Brain pericyte (primary cell): Measurements from ENCODE around the gene MAD2L1BP.
"Not testable (repeated sequence)": the region's sequence is repeated elsewhere in the genome, so short reads cannot be mapped to it uniquely, and the experiment has no call there.

ENCODE experiments used
- DNase-seq: peaks from one replicate; pipeline ENCODE4 v3.0.0-alpha.2; 2012; ENCODE audit warnings: low read depth, low spot score

Gene MAD2L1BP

GRCh38 chr6:43625393-43625992 is 10.1 kb upstream of the MAD2L1BP start:
- no peak for DNase-seq

DNA sequence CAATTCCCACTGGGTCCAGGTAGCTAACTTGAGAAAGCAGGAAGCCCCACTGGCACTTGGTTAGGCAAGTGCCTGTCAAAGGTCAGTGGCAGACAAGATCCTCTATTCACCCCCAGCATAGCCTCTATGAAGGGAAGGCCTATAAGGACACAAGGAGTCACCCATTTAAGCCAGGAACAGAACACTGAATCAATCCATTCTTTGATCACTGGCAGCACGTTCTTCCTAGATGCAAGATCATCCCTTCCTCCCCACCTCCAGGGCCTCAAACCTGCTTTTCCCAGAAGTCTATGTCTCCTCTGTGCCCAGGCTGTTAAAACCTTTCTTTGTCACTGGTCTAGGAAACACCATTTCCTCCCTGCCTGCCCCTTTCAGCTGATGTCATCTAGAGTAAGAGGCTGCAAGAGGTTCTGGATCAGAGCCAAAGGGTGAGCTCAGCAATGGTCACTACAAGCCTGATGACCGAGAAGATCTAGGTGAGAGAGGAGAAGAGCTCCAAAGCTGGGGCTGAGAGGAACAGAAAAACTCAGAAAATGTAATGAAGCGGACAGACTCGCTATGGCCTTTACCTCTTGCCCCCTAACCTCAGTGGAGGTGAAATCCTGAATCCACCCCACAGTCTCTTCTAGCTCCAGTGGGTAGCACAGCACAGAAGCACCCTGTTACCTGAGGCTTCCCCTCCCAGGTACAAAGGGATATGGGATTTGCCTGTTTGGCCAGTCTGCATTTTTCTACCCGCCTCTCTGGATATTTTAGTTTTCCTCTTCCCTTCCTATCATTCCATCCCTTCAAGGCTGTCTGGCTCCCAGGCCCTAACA is 8.4 kb upstream of the MAD2L1BP start:
- DNase-seq = no peak

DNA sequence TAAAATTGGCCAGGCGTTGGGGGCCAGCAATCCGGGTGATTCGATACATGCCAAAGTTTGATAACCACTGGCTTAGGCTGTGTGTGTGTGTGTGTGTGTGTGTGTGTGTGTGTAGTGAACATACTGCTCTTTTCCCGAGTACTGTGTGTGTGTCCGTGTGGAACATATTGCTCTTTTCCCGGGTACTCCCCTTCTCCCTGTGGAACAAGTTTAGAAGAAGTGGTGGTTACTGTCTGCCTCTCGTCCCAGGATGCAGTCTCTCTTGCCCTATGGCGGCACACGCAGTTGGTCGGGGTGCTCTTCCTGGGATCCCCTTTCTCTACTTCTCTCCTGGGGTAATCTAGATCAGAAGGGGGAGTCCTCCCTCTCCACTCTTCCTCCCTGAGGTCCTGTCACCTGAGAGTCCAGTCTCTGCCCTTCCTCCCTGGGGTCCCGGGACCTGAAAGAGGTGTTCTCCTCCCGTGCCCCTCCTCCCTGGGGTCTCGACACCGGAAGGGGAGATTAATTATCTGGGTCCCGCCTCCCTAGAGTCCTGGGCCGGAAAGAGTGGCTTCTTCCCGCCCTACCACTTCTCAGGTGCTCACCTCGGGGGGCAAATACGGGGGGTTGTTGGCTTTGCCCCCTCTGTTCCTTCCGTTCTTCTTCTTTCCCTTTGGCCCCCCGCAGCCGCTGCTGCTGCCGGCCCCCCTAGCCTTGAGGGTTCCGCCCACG is 7.1 kb upstream of the MAD2L1BP start:
- DNase-seq = no peak

DNA sequence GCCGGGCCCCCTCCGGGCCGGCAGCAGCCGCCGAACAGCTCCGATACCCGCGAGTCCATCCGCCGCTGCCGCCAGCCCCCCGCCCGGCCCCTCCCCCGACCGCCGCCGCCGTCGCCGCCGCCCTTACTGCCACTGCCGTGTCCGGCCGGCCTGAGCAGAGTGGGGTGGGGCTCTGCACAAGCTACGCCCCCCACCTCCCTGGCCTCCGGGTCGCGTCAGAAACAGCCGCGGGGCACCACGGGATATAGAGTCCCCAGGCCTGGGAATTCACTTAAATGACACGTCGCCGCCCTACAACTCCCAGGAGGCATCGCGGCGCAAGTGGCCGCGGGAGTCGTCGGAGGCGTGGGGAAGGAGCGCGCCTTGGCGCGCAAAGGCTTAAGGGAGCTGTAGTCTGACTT is 6.5 kb upstream of the MAD2L1BP start, which contains the start of gene GTPBP2:
Gene GTPBP2 (minus strand): TSS at position 161 of the 401 bp plus-strand sequence. CDS start 102 bp downstream, at position 59.
- peak; percentile 97 for DNase-seq

GRCh38 chr6:43629505-43630300 is 5.9 kb upstream of the MAD2L1BP start:
- DNase-seq = peak; percentile 88

DNA sequence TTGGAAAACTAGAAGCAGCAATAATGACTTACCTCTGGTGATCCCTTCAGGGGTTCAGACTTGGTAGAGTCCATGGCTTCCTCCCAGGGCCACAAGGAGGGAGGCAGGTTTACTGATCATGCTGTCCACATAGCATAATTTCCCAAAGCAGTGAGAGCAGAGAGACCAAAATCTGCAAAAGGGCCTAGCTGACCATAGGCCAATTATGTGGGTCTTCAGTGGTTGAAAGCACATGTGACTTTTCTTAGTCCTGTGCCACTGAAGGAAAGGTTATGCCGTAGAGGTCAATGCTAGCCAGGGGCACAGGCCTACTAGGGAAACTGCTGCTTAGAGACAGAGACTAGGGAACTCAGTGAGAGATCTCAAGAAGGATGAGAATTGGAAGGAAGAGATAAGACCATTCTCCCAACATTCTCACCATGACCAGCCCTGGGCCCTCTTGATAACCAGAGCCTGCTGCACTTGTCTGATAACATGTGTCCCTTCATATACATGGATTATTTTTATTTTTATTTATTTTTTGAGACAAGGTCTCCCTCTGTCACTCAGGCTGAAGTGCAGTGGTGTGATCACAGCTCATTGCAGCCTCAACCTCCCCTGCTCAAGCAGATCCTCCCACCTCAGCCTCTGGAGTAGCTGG is 4.5 kb upstream of the MAD2L1BP start:
- no peak for DNase-seq

- DNase-seq = not testable (repeated sequence)
Measured at GRCh38 chr6:43633002-43633401, 2.6 kb upstream of the MAD2L1BP start.

GRCh38 chr6:43634702-43635303 is 837 bp upstream of the MAD2L1BP start:
- no peak for DNase-seq

DNA sequence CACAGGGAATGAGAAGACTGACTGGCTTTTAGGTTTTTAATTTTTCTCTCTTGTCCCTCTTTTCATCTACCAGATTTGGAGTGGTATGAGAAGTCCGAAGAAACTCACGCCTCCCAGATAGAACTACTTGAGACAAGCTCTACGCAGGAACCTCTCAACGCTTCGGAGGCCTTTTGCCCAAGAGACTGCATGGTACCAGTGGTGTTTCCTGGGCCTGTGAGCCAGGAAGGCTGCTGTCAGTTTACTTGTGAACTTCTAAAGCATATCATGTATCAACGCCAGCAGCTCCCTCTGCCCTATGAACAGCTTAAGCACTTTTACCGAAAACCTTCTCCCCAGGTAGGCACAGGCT is 644 bp downstream of the MAD2L1BP start:
- no peak for DNase-seq

DNA sequence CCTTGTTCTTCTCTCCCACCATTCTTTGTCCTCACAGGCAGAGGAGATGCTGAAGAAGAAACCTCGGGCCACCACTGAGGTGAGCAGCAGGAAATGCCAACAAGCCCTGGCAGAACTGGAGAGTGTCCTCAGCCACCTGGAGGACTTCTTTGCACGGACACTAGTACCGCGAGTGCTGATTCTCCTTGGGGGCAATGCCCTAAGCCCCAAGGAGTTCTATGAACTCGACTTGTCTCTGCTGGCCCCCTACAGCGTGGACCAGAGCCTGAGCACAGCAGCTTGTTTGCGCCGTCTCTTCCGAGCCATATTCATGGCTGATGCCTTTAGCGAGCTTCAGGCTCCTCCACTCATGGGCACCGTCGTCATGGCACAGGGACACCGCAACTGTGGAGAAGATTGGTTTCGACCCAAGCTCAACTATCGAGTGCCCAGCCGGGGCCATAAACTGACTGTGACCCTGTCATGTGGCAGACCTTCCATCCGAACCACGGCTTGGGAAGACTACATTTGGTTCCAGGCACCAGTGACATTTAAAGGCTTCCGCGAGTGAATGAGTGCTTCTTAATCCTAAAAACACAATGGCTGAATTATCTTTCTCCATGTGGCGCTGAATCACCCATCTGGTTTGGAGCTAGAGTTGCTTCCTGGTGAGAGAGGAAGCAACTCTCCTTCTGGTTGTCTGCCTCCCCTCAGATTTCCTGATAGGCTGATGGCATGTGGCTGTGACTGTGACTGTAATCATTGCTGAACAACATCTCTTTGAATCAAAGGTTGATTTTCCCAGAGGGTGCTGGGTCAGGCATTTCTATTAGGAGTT is 4.6 kb downstream of the MAD2L1BP start:
- DNase-seq = no peak

GRCh38 chr6:43644940-43645612 is 9.4 kb downstream of the MAD2L1BP start, which contains the start of gene RSPH9:
TSS of gene RSPH9 (plus strand) at chr6:43645036. CDS start at chr6:43645099, 63 bp downstream.
- DNase-seq = no peak

- no peak for DNase-seq
Measured at GRCh38 chr6:43645613-43645964, 9.9 kb downstream of the MAD2L1BP start.

GRCh38 chr6:43647613-43648012 is 12.0 kb downstream of the MAD2L1BP start:
- DNase-seq = no peak

- DNase-seq = no peak
Measured at GRCh38 chr6:43648248-43648647, 12.6 kb downstream of the MAD2L1BP start.

DNA sequence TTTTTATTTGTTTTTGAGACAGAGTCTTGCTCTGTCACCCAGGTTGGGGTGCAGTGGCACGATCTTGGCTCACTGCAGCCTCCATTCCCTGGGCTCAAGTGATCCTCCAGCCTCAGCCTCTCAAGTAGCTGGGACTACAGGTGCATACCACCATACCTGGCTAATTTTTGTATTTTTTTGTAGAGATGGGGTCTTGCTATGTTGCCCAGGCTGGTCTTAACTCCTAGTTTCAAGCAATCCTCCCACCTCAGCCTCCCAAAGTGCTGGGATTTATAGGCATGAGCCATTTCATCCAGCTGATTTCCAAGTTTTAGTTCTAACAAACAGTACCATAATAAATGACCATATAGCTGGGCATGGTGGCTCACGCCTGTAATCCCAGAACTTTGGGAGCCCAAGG is 17.2 kb downstream of the MAD2L1BP start:
- DNase-seq = not testable (repeated sequence)

GRCh38 chr6:43657221-43657802 is 21.7 kb downstream of the MAD2L1BP start:
- no peak for DNase-seq

DNA sequence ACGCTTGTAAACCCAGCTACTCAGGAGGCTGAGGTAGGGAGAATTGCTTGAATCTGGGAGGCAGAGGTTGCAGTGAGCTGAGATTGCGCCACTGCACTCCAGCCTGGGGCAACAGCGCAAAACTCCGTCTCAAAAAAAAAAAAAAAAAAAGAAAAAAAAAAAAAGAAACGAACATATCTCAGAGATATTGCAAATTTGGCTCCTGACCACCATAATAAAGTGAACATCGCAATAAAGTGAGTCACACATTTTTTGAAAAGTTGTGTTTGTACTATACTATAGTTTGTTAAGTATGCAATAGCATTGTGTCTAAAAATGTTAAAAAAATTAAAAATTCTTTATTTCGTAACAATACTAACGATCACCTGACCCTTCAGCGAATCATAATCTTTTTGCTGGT is 22.5 kb downstream of the MAD2L1BP start:
- no peak for DNase-seq

DNA sequence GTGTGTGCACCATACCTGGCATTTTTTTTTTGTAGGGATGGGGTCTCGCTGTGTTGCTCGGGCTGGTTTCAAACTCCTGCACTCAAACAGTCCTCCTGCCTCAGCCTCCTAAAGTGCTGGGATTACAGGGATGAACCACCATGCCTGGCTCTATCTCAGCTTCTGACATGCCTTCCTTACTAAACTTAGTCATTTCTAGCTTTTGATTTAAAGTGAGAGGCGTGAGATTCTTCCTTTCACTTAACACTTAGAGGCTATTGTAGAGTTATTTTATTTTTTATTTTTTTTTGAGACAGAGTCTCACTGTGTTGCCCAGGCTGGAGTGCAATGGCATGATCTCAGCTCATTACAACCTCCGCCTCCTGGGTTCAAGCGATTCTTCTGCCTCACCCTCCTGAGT is 27.3 kb downstream of the MAD2L1BP start:
- DNase-seq = not testable (repeated sequence)

- no peak for DNase-seq
Measured at GRCh38 chr6:43665376-43665775, 29.7 kb downstream of the MAD2L1BP start.
